IMR-90 (cell line): ENCODE results near the gene GPR39. TPM values are rescaled to one million over a fixed set of nuclear protein-coding genes. Genes with fewer than 3 reads are reported as not detected.

Experiments
- ATAC-seq: fragments of 200-7000 bp; cut with Tn5 transposase; 2 replicates; pipeline ENCODE4 v1.9.1; 2020; ENCODE audit warnings: low read depth, mild to moderate bottlenecking, moderate library complexity
- BruUV-seq: library from RNA; stranded (reverse); fragments of 400-500 nt; replicated peaks from 2 replicates; lab custom pipeline; 2021; lab: Mats Ljungman, UMichigan
- CTCF ChIA-PET: fragments of 300-600 bp; formaldehyde crosslinking; extraction: SDS; loops from one replicate; lab custom pipeline; 2021; ENCODE audit warnings: antibody characterized with exemption; lab: Yijun Ruan, JAX
- POLR2A ChIA-PET: fragments of 300-600 bp; sonication (Branson Sonifier 250); formaldehyde crosslinking; loops from one replicate; lab custom pipeline; 2022; ENCODE audit warnings: antibody characterized with exemption; ENCODE audit not compliant: unreplicated experiment; lab: Charles Lee
- DNase-seq: peaks from one replicate; pipeline ENCODE4 v3.0.0; 2013
- H2AFZ ChIP-seq: replicated peaks from 2 replicates; pipeline ENCODE3; 2013; ENCODE audit warnings: low read length, mild to moderate bottlenecking; ENCODE audit not compliant: poor library complexity
- H2AK5ac ChIP-seq: 2 replicates; pipeline ENCODE4 v1.6.1; 2013; ENCODE audit warnings: low read depth, low read length, inconsistent platforms
- H2AK9ac ChIP-seq: replicated peaks from 2 replicates; pipeline ENCODE3; 2013; ENCODE audit warnings: mild to moderate bottlenecking, low read depth, low read length, moderate library complexity; ENCODE audit not compliant: poor library complexity
- H2BK120ac ChIP-seq: 2 replicates; pipeline ENCODE4 v1.6.1; 2013; ENCODE audit warnings: low read depth, low read length, inconsistent platforms
- H2BK15ac ChIP-seq: 3 replicates; pipeline ENCODE4 v1.6.1; 2013; ENCODE audit warnings: low read depth, low read length, inconsistent platforms
- H2BK20ac ChIP-seq: 2 replicates; pipeline ENCODE4 v1.6.1; 2013; ENCODE audit warnings: low read depth, mild to moderate bottlenecking, inconsistent platforms, low read length, moderate library complexity
- H2BK5ac ChIP-seq: 2 replicates; pipeline ENCODE4 v1.6.1; 2013; ENCODE audit warnings: mild to moderate bottlenecking, low read depth, low read length, inconsistent platforms; ENCODE audit not compliant: poor library complexity, severe bottlenecking
- H3K14ac ChIP-seq: replicated peaks from 2 replicates; pipeline ENCODE4 v1.6.1; 2013; ENCODE audit warnings: low read depth, low read length, inconsistent platforms
- H3K18ac ChIP-seq: 2 replicates; pipeline ENCODE4 v1.6.1; 2013; ENCODE audit warnings: low read depth, low read length, control low read depth
- H3K23ac ChIP-seq: 2 replicates; pipeline ENCODE4 v1.6.1; 2013; ENCODE audit warnings: low read depth, low read length, inconsistent platforms
- H3K27ac ChIP-seq: 2 replicates; pipeline ENCODE4 v1.5.1; 2013; ENCODE audit warnings: mild to moderate bottlenecking, control low read depth, low read length; ENCODE audit not compliant: insufficient read depth
- H3K27me3 ChIP-seq: 2 replicates; pipeline ENCODE4 v1.6.1; 2013; ENCODE audit warnings: low read length; ENCODE audit not compliant: control insufficient read depth, insufficient read depth
- H3K36me3 ChIP-seq: 2 replicates; pipeline ENCODE4 v1.6.1; 2013; ENCODE audit warnings: low read length, mixed read lengths; ENCODE audit not compliant: control insufficient read depth, insufficient read depth
- H3K4ac ChIP-seq: 2 replicates; pipeline ENCODE4 v1.6.1; 2013; ENCODE audit warnings: low read depth, low read length, inconsistent platforms
- H3K4me1 ChIP-seq: 2 replicates; pipeline ENCODE4 v1.6.1; 2013; ENCODE audit warnings: low read length, mixed read lengths; ENCODE audit not compliant: control insufficient read depth, insufficient read depth
- H3K4me2 ChIP-seq: 2 replicates; pipeline ENCODE4 v1.6.1; 2013; ENCODE audit warnings: low read depth, mild to moderate bottlenecking, control low read depth, low read length, moderate library complexity
- H3K4me3 ChIP-seq: 2 replicates; pipeline ENCODE4 v1.5.1; 2013; ENCODE audit warnings: low read depth, mild to moderate bottlenecking, control low read depth, low read length, moderate library complexity; ENCODE audit not compliant: insufficient read depth
- H3K56ac ChIP-seq: 2 replicates; pipeline ENCODE4 v1.6.1; 2013; ENCODE audit warnings: low read length, inconsistent platforms; ENCODE audit not compliant: insufficient read depth; ENCODE audit errors: extremely low read depth
- H3K79me1 ChIP-seq, 2 experiments: 2 replicates each; pipeline ENCODE4 v1.6.1; 2013; ENCODE audit warnings: low read length in 2 of 2, inconsistent platforms in 1 of 2, low read depth in 1 of 2
- H3K9ac ChIP-seq: 2 replicates; pipeline ENCODE4 v1.6.1; 2013; ENCODE audit warnings: low read depth, low read length, control low read depth
- H3K9me1 ChIP-seq: 2 replicates; pipeline ENCODE4 v1.6.1; 2013; ENCODE audit warnings: low read length, inconsistent platforms; ENCODE audit not compliant: insufficient read depth
- H3K9me3 ChIP-seq: 2 replicates; pipeline ENCODE4 v1.6.1; 2013; ENCODE audit warnings: low read length; ENCODE audit not compliant: control insufficient read depth, insufficient read depth
- H4K20me1 ChIP-seq: 2 replicates; pipeline ENCODE4 v1.6.1; 2013; ENCODE audit warnings: low read length, inconsistent platforms; ENCODE audit not compliant: insufficient read depth
- H4K5ac ChIP-seq: 2 replicates; pipeline ENCODE4 v1.6.1; 2013; ENCODE audit warnings: mild to moderate bottlenecking, low read depth, low read length, control low read depth
- H4K8ac ChIP-seq, 2 experiments: 2 replicates each; pipeline ENCODE4 v1.6.1; 2013; ENCODE audit warnings: low read depth in 2 of 2, low read length in 2 of 2, control low read depth in 1 of 2, inconsistent platforms in 1 of 2
- H4K91ac ChIP-seq: 2 replicates; pipeline ENCODE4 v1.6.1; 2013; ENCODE audit warnings: low read depth, low read length, inconsistent platforms; ENCODE audit not compliant: insufficient read depth
- BHLHE40 ChIP-seq: fragments of 150-350 bp; IDR thresholded peaks from 2 replicates; pipeline ENCODE4 v1.6.1; 2016; ENCODE audit warnings: mild to moderate bottlenecking, low read depth, low read length
- CEBPB ChIP-seq: IDR thresholded peaks from 2 replicates; pipeline ENCODE4 v1.6.1; 2012; ENCODE audit warnings: low read depth, low read length, improper control_type of control experiment
- CHD1 ChIP-seq: IDR thresholded peaks from 2 replicates; pipeline ENCODE4 v1.6.1; 2012; ENCODE audit warnings: low read depth, low read length, improper control_type of control experiment
- CTCF ChIP-seq: conservative IDR thresholded peaks from 2 replicates; pipeline ENCODE4 v1.5.1; 2012; ENCODE audit warnings: mild to moderate bottlenecking, low read depth, low read length, improper control_type of control experiment
- FOS ChIP-seq: fragments of 150-350 bp; IDR thresholded peaks from 2 replicates; pipeline ENCODE4 v1.6.1; 2016; ENCODE audit warnings: low read depth, low read length
- MAZ ChIP-seq: IDR thresholded peaks from 2 replicates; pipeline ENCODE4 v1.6.1; 2012; ENCODE audit warnings: low read depth, mild to moderate bottlenecking, low read length, improper control_type of control experiment, moderate library complexity, borderline replicate concordance
- MXI1 ChIP-seq: IDR thresholded peaks from 2 replicates; pipeline ENCODE4 v1.6.1; 2012; ENCODE audit warnings: low read depth, mild to moderate bottlenecking, low read length, moderate library complexity, borderline replicate concordance
- NFE2L2 ChIP-seq: fragments of 150-350 bp; IDR thresholded peaks from 2 replicates; pipeline ENCODE4 v1.6.1; 2016; ENCODE audit warnings: low read depth, mild to moderate bottlenecking, low read length
- POLR2A ChIP-seq: IDR thresholded peaks from 2 replicates; pipeline ENCODE4 v1.6.1; 2012; ENCODE audit warnings: mild to moderate bottlenecking, low read depth, low read length
- RAD21 ChIP-seq: IDR thresholded peaks from 2 replicates; pipeline ENCODE4 v1.6.1; 2012; ENCODE audit warnings: low read length, improper control_type of control experiment
- RCOR1 ChIP-seq: IDR thresholded peaks from 2 replicates; pipeline ENCODE4 v1.6.1; 2012; ENCODE audit warnings: mild to moderate bottlenecking, low read length, improper control_type of control experiment; ENCODE audit not compliant: insufficient replicate concordance
- RFX5 ChIP-seq: IDR thresholded peaks from 2 replicates; pipeline ENCODE4 v1.8.0; 2012; ENCODE audit warnings: low read depth, mild to moderate bottlenecking, low read length, moderate library complexity
- SMC3 ChIP-seq: fragments of 150-350 bp; IDR thresholded peaks from 2 replicates; pipeline ENCODE4 v1.6.1; 2016; ENCODE audit warnings: low read depth, mild to moderate bottlenecking, antibody characterized with exemption, low read length, moderate library complexity
- USF2 ChIP-seq: fragments of 150-350 bp; IDR thresholded peaks from 2 replicates; pipeline ENCODE4 v1.6.1; 2017; ENCODE audit warnings: mild to moderate bottlenecking, antibody characterized with exemption, low read length, low read depth
- WGBS, 2 experiments: methylation state at CpG; one replicate each; pipeline versions ENCODE4 v1.1.5 to v1.1.7; 2013; ENCODE audit warnings: missing lambda C conversion rate in 2 of 2; ENCODE audit not compliant: insufficient read length in 1 of 2; ENCODE audit errors: extremely low coverage in 2 of 2; 5-methylcytosine and 5-hydroxymethylcytosine counted together
- dilution Hi-C: fragments of 300-500 bp; cut with HindIII; formaldehyde crosslinking; loops from one replicate; pipeline ENCODE4 v1.14.3; 2018; ENCODE audit warnings: low sequenced_read_pairs; ENCODE audit not compliant: unreplicated experiment
- in situ Hi-C: fragments of 300-500 bp; cut with MboI; formaldehyde crosslinking; loops from 3 replicates; pipeline ENCODE4 v1.14.3; 2019; ENCODE audit warnings: low sequenced_read_pairs, inconsistent platforms, mixed read lengths
- intact Hi-C: fragments of 100-400 bp; cut with micrococcal nuclease; formaldehyde crosslinking; loops from 2 replicates; pipeline ENCODE4 v1.10.0; 2022
- polyA plus RNA-seq, 3 experiments: library from polyadenylated mRNA; depleted of rRNA; stranded (reverse); fragments of >200 nt; gene quantifications; 2 replicates each; pipeline ENCODE4 v1.2.3, GENCODE V29; 2012; ENCODE audit warnings: low replicate concordance in 1 of 3
- total RNA-seq: library from RNA; depleted of rRNA; stranded (reverse); fragments of >200 nt; gene quantifications from 2 replicates; pipeline ENCODE4 v1.2.3, GENCODE V29; 2012
- TF ChIP-seq, protein P1 (sequence below): fragments of 150-350 bp; IDR thresholded peaks from 2 replicates; pipeline ENCODE4 v1.6.1; 2016; ENCODE audit warnings: low read depth, mild to moderate bottlenecking, low read length, moderate library complexity, borderline replicate concordance

The GPR39 gene
- total and polyA plus RNA-seq, 2 of the 4 experiments (the other 2 are of a cell fraction), result 4.4 to 9.0 TPM

DNA sequence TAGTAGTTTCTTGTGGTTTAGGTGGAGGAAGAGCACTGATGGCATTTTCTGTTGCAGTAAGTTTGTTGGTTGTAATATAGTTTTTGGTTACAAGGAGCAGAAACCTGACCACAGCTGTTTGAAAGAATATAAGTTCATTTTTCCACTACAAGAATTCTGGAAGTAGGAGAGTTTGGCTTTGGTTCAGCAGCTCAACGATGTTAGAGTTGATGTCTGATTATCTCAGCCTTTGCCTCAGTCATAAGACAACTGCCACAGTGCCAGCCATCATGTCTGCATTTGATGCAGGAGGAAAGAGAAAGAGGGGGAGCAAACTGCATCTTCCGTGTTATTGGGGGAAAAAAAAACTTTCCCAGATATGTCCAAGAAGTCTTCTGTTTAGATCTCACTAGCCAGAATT lies 134.3 kb downstream of the GPR39 start:
- BruUV-seq, result no TSS peak
- in situ Hi-C loops, result loop anchor here (5.0 kb wide), 1 partner anchor 1296 kb away; no protein-coding TSS in a partner anchor
- no peak overlapping the region for H3K9ac ChIP-seq
- H2BK15ac ChIP-seq, result no peak overlapping the region
- no peak overlapping the region for H3K4me3 ChIP-seq
- no peak overlapping the region for H4K8ac ChIP-seq
- H2BK20ac ChIP-seq, result no peak overlapping the region
- no peak overlapping the region for H4K5ac ChIP-seq
- POLR2A ChIA-PET, result interaction anchor here (1.0 kb wide), 1 partner anchor 140 kb away, joined by 3 read pairs; no protein-coding TSS in a partner anchor
- H3K9me1 ChIP-seq, result peaks cover 2% of the 10 kb centered on the region
- no peaks in the 10 kb centered on the region for H3K36me3 ChIP-seq
- no peak overlapping the region for H2AFZ ChIP-seq
- WGBS, 2 experiments, result no CpG with 5 or more reads among the region's 2 CpGs
- DNase-seq (no peak), ATAC-seq (no peak; the same call in 1 of the 2 replicates)
- no peaks in the 10 kb centered on the region for H3K27me3 ChIP-seq
- no peak overlapping the region for H2BK120ac ChIP-seq
- H3K9me3 ChIP-seq, result no peaks in the 10 kb centered on the region
- no peak overlapping the region for H2BK5ac ChIP-seq
- no peak overlapping the region for H3K4ac ChIP-seq
- H3K4me2 ChIP-seq, result no peak overlapping the region
- TF ChIP-seq, protein P1, sequence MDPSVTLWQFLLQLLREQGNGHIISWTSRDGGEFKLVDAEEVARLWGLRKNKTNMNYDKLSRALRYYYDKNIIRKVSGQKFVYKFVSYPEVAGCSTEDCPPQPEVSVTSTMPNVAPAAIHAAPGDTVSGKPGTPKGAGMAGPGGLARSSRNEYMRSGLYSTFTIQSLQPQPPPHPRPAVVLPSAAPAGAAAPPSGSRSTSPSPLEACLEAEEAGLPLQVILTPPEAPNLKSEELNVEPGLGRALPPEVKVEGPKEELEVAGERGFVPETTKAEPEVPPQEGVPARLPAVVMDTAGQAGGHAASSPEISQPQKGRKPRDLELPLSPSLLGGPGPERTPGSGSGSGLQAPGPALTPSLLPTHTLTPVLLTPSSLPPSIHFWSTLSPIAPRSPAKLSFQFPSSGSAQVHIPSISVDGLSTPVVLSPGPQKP, result no peak
- TF ChIP-seq MAZ, result no peak
- no peak for TF ChIP-seq CHD1
- TF ChIP-seq BHLHE40, result no peak
- TF ChIP-seq POLR2A, result no peak
- TF ChIP-seq RFX5, result no peak
- TF ChIP-seq MXI1, result no peak
- TF ChIP-seq NFE2L2, result no peak
- no peak for TF ChIP-seq FOS
- TF ChIP-seq CEBPB, result no peak
- no peak for TF ChIP-seq USF2
- no peak for TF ChIP-seq SMC3
- no peak for TF ChIP-seq RCOR1
- no peak for TF ChIP-seq CTCF
- no peak for TF ChIP-seq RAD21
- H4K20me1 ChIP-seq, result no peaks in the 10 kb centered on the region
- no peak overlapping the region for H3K27ac ChIP-seq
- dilution Hi-C loops, result no loop called here
- no peak overlapping the region for H2AK9ac ChIP-seq
- H3K56ac ChIP-seq, result no peak overlapping the region
- intact Hi-C loops, result loop anchor here (1.0 kb wide), 1 partner anchor 1293 kb away; no protein-coding TSS in a partner anchor
- no peak overlapping the region for H4K91ac ChIP-seq
- peaks cover 3% of the 10 kb centered on the region for H3K4me1 ChIP-seq
- H3K79me1 ChIP-seq, result no peaks in the 10 kb centered on the region
- H3K23ac ChIP-seq, result no peak overlapping the region
- H3K14ac ChIP-seq, result no peak overlapping the region
- H3K18ac ChIP-seq, result no peak overlapping the region
- CTCF ChIA-PET, result no interaction called here
- no peak overlapping the region for H2AK5ac ChIP-seq
